Measurements from ENCODE around the gene CRMP1.

Gene CRMP1

DNA sequence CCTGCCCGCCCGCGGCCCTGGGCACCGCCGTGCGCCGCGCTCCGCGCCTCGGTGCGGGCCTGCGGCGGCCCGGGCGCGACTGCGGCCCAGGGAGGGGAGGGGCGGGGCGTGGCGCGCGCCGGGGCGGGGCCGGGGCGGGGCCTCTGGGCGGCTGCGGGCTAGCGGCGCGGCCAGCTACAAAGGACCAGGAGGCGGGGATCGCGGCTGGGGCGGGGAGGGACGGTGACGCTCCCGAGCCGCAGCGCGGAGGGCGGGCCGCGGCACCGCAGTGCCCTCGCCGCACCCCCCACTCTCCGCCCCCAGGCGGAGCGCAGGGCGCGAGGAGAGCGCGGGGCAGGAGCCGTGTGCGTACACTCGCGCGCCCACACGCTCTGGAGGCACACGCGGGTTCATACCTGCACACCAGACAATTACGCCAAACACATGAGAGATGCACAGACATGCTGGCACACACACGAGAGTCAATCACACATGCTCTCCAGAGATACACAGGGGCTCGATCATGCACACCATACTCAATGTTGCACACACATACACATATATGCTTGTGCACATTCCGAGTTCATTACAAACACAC lies at the start of gene CRMP1:
TSS of gene CRMP1 (minus strand) at position 83 of the 577 bp plus-strand sequence. CDS start 117 bp downstream, outside the sequence.
- DNase-seq, result peak; percentile 41 to 92

DNA sequence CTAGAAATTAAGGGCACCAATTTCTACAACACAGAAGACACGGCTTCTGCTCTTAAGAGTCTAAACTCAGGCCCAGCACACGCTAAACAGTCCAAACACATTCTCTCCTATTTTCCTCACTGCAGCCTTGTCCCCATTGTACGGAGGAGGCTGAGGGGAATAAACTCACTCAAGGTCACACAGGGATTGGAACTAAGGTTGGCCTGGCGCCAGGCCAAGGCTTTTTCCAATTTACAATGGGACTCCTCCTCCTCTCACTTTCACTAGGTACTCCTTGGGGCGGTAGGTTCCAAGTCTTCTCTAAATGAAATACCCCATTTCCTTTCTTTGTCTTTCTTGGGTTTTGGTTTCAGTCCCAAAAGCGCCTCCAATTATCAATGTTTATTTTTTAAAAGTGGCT lies 48.7 kb upstream of the CRMP1 start:
- no peak for DNase-seq

DNA sequence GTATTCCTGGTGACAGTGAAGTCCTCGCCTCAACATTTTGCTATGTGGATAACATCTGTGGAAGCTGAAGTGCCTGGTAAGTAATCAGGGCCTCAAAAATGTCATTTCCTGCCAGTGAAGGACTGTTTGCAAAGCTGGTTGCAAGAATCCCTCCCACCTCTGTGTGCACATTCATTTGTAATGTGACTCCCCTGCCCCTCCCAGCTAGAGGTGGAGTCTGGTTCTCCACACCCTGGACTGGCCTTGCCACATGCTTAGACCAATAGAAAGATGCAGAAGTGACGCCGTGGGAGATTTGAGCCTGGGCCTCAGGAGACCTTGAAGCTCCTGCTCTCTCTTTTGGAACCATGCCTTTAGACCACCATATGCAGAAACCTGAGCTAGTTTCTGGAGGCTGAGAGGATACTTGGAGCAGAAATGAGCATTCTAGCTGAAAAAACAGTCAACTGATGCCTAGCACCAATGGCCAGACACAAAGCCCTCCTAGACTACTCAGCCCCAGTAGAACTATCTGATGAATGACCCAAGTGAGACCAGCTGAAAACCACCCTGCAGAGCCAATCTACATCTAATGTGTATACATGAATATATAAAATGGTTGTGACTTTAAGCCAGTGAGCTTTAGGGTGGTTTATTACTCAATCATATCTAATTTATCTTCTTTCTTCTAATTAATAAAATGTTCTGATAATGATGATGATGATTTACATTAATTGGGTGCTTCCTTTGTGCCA lies 47.8 kb upstream of the CRMP1 start:
- peak in 1 of 2 experiments; percentile 16 for DNase-seq

DNA sequence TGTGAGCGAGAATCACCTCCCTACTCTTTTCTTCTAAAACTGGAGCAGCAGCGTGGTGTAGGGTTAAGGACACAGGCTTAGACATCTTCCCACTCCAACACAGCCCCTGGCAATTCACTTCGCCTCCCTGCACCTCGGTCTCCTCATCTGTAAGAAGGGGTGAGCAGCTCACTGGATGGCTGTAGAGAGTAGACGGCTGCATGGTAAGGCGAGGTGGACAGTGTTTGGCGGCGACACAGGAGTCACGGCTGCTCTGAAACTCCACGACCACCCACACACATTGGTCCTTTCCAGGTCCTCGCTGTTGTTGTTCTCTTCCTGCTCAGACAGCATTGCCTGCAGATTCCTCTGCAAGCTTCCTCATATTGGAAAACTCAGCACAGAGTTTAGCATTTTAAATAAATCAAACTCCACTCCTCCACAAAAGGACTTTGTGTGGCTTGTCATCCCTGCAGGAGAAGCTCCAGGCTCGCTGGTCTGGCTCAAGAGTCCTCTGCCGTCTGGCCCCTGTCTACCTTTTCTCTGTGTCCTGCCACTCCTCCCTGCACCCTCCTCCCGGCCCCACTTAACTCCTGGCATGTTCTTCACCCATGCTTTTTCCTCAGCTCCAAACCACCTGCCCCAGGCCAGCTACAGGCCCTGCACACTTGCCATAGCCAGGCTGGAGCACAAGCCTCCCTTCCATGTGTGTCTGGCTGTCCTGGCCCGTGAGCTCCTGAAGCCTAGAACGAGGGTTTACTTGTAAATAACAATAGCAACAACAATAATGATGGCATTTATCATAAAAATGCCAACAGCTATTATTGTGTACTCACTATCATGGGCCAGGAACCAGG lies 41.3 kb upstream of the CRMP1 start:
- no peak for DNase-seq

DNA sequence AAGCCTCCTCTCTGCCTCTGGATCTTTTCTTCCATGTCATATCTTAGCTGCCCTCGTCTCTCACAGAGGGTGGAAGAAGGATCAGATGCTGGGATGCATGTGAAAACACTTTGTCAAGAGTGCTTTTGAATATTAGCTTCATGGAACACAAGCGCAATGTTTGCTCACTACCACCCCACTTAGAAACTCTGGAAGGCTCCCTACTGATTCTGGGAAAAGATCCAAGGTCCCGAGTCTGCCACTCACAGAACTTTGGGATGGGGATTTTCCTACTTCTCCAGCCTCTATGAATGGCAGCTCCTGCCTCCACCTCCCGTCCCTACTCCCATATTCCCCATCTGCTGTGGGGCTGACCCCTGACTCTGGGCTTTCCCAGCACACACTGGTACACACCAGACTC lies 40.2 kb upstream of the CRMP1 start:
- DNase-seq, result no peak

DNA sequence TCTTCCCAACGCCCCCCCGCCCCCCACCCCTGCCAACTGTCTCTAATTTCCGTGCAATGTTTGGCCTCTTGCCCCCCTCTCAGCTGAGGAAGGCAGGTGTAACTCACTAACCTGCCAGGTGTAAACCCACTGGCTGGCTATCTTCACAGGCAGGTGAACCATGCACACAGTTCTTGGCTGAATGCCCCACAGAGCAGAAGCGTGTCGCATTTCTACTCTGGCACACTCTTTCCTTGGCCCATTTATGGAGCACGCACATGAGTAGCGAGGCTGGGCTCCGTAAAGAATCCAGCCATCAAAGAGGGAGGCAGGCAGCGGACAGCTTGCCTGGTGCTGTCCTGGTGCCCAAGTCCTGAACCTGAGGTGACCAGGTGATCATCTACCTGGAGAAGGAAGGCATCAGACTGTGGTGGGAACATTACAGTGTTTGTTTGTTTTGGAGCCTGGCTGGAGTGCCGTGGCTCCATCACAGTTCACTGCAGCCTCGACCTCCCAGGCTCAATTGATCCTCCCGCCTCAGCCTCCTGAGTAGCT lies 39.2 kb upstream of the CRMP1 start:
- DNase-seq, result peak in 1 of 2 experiments; percentile 64

DNA sequence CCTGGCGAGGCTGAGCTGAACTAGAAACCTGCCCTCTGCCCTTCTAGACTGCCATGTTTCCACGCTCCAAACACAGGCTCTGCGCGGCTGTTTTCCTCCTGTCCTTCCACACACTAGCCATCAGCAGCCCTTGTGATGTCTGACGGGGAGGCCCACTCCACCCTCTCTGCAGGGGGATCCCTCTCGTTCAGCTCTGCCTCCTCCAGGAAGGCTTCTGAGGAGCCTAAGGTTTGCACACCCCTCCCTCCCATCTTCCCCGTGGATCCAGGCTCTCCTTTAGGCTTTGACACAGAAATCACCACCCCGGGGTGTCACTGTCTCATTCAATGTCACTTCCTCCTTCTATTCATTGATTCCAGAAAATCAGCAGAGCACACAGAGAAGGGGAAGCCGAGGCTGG lies 38.6 kb upstream of the CRMP1 start:
- no peak for DNase-seq

DNA sequence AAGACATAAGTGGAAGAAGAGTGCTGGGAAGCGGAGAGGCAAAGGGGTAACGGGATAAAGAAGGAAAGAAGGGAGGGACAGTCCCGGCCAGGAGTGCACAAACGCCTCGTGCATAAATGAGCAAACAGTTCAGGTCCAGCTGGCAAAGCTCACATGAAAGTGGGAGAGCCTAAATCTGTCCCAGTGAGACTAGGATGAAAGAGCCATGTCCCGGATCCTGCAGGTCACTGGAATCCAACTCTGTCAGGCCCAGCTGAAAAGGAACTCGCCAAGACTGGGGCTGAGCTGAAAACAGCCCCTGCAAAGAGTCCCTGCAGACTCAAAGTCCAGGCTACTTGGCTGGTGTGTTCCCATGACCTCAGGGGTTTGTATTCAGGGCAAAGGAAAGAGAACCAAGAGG lies 38.0 kb upstream of the CRMP1 start:
- no peak for DNase-seq

DNA sequence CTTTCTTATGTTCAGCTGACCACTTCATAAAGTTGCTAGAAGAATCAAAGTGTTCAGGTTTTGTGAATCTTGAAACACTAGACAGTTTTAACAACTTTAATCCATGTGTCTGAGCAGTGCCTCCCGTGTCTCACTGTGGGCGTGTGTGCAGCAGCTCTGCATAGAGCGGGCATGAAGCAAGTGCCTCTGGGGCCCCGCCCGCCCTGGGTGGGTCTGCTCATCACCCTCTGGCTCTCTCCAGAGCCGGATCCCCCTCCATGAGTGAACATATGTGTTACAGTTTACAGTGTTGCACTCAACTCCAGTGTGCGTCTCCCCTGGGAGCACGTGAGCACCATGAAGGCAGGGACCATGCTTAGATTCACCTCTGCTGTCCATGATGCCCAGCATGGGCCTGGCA lies 37.6 kb upstream of the CRMP1 start:
- no peak for DNase-seq

DNA sequence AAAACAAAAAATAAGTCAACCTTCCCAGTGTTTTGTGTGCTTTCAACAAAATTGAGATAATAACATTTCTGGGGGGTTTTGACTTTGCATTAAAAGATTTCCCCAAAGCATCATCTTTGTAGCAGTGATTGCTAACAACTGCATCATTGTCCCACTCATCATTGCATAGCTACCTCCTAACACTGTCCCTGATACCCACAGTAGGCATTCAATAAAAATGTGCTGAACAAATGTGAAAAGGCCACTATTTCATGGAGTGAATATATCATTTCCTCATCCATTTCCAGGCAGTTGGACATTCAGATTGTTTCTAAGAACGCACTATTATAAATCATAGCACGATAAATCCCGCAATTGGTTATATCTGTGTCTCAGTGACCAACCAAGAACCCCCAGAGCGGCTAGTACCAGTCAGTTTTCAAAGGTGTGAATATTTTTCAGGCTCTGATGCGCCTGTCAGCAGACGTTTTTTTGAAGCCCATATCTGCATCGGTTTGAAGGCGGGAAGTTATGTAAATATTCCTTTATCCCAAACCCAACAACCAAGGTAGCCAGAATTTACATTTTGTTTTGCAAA lies 36.0 kb upstream of the CRMP1 start:
- peak in 1 of 2 experiments; percentile 43 for DNase-seq

DNA sequence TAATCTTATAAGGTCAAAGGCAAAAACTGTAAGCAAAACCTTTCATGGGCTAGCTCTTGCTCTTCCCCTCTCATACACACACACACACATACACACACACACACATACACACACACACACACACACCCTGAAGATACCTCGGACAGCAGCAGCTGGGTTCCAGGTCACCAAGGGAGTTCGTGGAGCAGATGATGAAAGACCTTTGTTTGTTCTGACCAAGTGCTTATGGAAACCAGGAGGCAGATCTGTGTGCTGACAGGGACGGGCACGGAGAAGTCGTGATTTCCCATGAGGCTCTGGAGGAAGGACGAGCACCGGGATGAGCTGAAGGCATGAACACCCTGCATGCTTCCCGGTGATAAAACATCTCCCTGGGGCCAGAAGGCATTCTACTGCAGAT lies 35.4 kb upstream of the CRMP1 start:
- DNase-seq, result peak in 1 of 2 experiments; percentile 41

DNA sequence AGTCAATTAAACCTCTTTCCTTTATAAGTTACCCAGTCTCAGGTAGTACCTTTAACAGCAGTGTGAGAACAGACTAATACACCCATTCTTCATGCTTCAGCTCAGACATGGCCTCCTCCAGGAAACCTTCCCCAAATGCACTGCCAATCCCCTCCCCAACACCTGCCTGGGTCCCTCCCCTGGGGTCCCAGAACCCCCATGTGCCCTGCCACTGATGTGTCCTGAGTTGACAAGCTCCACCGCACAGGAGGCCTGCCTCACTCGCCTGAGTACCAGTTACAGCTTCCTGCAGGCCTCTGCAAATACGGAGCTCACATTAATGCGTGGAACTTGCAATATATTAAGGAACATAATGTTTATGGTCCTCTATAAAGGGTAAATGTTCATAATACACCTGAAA lies 34.9 kb upstream of the CRMP1 start:
- DNase-seq, result peak in 1 of 2 experiments; percentile 12

DNA sequence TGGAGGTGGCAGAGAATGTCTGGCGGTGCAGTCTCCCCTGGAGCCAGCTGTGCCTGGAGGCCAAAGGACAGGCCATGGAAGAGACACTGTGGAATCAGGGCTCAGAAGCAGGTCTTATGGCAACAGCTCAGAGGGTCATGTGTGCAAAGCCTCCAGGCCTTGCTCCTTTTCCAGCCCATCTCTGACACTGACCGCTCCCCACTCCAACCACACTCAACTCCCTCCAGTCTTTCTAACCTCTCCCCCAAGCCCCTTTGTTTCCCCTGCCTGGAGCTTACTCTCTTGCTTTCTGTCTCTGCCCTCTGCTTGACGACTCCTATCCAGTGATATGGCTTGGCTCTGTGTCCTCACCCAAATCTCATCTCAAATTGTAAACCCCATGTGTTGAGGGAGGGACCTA lies 34.2 kb upstream of the CRMP1 start:
- DNase-seq, result no peak

DNA sequence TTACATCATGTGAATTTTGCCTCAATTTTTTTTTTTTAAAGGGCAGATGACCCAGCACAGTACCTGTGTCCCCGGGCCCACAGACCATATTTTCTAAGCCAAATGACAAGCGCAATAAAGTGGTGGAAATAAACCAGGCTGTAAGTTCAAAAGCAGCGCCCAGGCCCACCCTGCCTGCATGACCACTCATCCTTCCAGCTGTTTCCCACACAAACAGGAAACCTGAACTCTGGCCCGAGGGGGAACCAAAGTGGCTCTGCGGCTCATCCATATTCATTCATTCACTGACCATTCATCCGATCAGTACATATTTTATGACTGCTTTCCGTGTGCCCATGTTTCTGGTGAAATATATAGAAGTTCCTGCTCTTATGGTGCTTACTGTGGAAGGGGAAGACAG lies 33.7 kb upstream of the CRMP1 start:
- no peak for DNase-seq

DNA sequence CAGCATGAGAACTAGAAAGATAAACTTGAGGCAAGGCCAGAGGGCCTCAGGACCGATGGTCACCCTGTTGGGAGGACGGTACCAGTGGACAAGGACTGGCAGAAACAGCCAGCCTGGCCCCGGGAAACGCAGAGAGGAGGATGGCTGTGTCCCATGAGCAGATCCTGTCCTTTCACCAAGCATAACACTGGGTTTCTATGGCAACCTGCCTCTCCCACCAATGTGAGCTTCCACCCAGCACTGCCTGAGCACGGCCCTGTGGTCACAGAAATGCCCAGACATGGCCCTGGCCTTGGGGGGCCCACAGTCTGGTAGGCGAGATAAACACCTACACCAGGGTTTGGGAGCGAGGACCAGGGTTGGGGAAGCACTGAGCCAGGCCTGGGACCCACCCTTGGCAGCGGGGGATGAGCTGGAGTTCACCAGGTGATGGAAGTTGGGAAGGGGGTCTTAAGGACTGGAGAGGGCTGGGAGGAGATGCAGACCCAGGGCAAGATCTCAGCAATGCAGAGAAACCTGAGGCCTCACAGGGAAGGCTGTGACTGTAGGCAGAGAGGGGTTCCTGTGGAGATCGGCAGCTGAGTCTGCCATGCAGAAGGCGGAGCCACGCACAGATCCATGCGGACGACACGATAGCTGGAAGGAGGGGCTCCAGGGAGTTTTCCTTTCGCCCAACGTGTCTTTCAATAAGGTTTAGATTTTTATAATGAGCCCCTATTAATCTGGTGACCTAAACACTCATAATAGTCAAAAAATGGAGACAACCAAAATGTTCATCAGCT lies 32.7 kb upstream of the CRMP1 start:
- no peak for DNase-seq

DNA sequence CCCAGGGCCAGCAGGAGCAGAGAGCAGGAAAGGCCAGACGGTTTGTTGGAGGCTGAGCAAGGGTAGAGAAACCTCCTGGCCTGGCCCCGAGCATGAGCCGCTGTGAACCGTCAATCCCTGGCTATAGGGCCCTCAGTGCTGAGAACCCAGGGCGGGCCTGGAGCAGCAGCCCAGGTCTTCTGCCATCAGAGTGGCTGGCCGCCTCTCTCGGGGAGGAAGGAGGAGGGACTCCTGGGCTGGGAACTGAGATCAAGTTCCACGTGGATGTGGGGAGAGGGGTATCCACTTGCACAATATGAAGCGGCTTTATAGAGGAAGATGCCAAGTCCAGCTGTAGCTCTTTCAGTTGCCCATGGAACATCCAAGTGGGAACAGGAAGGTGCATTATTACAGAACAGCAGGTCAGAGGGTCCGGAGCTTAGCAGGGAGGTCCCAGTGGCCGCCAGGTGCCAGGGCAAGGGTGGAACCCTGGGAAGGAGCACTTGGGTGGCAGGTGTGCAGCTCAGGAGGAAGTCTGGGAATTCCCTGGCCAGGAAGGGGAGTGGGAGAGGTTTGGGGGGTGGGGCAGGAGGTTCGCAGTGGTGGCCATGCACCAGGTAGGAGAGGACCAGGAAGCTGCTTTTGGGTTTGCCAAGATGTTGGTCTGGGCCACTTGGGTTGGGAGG lies 31.7 kb upstream of the CRMP1 start:
- no peak for DNase-seq

DNA sequence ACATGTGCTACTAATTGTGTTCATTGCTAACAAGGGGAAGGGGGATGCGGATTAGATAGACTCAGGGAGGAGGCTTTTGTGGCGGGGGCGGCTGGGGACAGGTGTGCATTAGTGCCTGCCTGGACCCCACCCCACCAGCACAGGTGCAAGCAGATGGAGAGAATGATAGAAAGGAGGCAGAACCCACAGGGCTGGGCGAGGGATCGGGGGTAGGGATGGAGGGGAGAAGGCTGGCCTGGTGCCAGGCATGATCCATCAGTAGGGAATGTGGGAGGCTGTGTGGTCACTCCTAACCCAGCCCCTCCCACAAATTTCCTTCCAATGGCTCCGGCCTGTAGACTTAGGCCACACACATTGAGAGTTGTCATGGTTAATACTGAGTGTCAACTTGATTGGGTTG lies 30.5 kb upstream of the CRMP1 start:
- no peak for DNase-seq

DNA sequence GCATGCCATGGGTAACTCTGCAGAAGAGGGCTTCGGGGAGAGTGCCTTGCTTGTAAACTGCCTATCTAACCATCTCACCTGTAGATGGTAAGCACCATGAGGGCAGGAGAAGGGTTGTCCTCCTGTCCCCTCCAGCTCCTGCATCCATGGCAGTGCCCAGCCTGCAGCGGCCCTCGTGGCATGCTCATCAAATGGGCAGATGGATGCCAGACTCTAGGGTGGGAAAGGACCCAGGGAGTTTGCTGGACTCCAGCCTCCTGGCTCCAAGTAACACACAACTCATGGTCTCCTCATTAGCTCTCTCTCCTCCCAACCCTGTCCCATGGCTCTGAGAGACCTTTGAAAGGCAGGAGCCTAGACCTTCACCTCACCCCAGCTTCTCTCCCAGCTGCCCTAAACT lies 29.7 kb upstream of the CRMP1 start:
- DNase-seq, result no peak

DNA sequence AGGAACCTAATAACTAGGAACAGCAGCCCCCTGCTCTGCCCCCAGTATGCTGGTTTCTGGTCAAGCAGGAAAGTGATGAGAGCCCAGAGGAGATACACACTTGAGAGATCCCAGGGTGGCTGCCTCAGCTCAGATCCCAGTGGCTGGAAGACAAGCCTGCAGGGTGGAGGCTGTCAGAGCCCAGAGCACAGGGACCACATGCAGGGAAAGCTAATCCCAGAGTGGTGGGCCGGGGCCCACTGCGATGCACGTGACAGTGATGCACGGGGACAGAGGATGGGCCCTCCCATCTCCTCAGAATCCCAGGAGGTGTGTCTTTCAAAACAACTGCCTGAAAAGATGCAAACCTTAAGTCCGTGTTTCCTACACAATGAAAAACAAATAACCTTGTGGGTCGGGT lies 29.1 kb upstream of the CRMP1 start:
- DNase-seq, result no peak

DNA sequence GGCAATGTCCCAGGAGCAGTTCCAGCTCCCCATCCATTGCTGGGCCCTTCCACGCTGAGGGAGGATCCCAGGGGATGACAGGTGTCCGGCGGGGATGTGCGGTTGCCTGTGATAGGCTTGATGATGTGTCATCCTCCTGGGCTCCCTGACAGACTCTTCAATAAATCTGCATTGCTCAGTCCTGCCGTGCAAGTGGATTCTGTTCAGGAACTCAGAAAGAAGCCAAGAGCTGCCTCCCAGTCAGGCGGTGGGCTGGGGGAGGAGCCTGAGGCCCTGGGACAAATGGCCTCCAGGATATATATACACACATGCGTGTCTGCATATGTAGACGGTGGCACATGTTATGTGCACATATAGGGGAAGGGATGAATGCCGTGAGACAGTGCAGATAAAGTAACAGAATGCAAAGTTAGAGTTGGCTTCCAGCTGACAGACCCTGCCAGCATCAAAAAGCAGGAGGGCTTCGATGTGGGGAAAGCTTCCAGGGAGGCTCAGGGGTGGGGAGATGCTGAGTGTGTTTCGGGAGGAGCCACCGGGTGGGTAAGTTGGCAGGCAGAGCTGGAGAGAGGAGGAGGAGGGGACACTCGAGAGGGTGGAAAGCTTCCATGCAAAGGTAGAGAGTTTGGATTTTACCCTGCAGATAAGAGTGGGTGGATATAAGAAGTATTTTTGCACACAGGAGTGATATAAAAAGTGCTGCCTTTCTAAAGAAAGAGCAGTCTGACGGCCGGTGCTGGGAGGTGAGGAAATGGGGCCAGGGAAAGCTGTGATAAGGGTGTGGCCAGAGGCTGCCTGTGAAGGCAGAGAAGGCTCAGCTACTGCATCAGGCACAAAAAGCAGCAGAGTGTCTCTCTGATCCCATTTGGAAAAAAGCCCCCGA lies 28.5 kb upstream of the CRMP1 start:
- DNase-seq, result no peak

DNA sequence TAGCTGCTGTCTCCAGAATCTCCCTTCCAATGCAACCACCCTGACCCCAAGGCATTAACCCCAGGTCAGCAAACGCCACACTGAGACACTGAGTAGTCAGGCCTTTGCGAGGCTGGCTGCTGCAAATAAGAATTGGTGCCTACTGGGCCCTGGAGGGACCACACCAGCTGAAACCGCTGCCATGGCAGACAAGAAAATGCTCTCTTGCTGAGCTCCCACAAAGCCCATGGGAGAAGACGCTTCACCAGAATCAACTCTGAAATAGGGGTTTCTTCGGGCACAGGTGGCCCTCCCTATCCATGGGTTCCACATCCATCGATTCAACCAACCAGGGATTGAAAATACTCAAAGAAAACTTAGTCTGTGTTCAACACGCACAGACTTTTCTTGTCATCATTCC lies 26.7 kb upstream of the CRMP1 start:
- DNase-seq, result no peak

All from NCI-H526 (cell line).